ENCODE measurements around the gene PACRG.

PACRG gene

DNA sequence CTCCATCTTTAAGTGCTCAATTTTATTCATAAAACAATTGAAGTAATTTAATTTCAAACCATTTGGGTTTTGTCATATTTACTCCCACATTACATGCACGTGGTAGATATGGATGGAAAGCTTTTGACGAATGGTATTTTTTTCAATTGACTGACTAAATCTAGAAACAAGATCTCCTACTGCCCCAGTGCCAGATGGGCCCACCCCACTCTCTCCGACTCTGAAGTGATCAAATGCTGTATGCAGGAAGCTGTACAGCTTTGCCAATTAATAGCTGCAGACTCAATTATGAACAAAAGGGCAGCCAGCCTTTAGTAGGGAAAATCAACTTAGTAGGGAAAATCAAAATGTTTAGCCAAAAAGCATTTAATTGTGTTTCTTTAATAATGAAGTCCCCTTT lies 46.2 kb downstream of the PACRG start:
- DNase-seq (ENCODE audit: low spot score) = no peak

DNA sequence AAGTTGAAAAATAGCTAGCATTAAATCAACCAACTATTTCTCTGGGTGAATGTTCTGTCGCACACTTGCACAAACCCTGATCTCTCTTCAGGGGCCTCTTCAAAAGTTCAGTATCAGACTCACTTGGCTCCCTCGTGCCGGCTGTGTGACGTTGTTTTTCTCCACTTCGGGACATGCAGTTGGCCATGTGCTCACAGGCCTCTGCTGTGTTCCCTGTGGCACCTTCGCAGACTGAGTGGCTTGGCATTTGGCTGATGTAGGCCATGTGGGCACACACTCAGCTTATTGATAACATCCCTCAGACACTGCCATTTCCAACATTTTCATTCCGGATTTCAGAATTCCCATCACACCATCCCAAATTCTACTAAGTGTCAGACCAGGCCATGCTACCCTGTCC lies 49.3 kb downstream of the PACRG start:
- H3K9me3 ChIP-seq (ENCODE audit: severe bottlenecking) = no peaks in the 10 kb centered on the region
- no peaks in the 10 kb centered on the region for H3K36me3 ChIP-seq (ENCODE audit: low read depth)
- H3K27me3 ChIP-seq (ENCODE audit: insufficient read depth, poor library complexity, severe bottlenecking) = no peaks in the 10 kb centered on the region
- TF ChIP-seq, protein P1, sequence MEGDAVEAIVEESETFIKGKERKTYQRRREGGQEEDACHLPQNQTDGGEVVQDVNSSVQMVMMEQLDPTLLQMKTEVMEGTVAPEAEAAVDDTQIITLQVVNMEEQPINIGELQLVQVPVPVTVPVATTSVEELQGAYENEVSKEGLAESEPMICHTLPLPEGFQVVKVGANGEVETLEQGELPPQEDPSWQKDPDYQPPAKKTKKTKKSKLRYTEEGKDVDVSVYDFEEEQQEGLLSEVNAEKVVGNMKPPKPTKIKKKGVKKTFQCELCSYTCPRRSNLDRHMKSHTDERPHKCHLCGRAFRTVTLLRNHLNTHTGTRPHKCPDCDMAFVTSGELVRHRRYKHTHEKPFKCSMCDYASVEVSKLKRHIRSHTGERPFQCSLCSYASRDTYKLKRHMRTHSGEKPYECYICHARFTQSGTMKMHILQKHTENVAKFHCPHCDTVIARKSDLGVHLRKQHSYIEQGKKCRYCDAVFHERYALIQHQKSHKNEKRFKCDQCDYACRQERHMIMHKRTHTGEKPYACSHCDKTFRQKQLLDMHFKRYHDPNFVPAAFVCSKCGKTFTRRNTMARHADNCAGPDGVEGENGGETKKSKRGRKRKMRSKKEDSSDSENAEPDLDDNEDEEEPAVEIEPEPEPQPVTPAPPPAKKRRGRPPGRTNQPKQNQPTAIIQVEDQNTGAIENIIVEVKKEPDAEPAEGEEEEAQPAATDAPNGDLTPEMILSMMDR (IDR thresholded peaks at IDR 0.05; ENCODE audit: poor library complexity, severe bottlenecking) = no peak
- H3K27ac ChIP-seq (ENCODE audit: poor library complexity, severe bottlenecking) = no peak overlapping the region
- DNase-seq (ENCODE audit: low spot score) (no peak), ATAC-seq (ENCODE audit: low read depth) (no peak)
- no peak overlapping the region for H3K4me3 ChIP-seq (ENCODE audit: severe bottlenecking)
- H3K4me1 ChIP-seq (ENCODE audit: insufficient read depth, poor library complexity, severe bottlenecking) = no peaks in the 10 kb centered on the region

More for the DNA sequence above, 46.2 kb downstream of the PACRG start:
- no peaks in the 10 kb centered on the region for H3K4me1 ChIP-seq (ENCODE audit: insufficient read depth, poor library complexity, severe bottlenecking)
- TF ChIP-seq, protein P1 (IDR thresholded peaks at IDR 0.05; ENCODE audit: poor library complexity, severe bottlenecking) = no peak
- H3K27ac ChIP-seq (ENCODE audit: poor library complexity, severe bottlenecking) = no peak overlapping the region
- ATAC-seq (ENCODE audit: low read depth) = no peak
- H3K4me3 ChIP-seq (ENCODE audit: severe bottlenecking) = no peak overlapping the region
- no peaks in the 10 kb centered on the region for H3K36me3 ChIP-seq (ENCODE audit: low read depth)
- no peaks in the 10 kb centered on the region for H3K9me3 ChIP-seq (ENCODE audit: severe bottlenecking)
- no peaks in the 10 kb centered on the region for H3K27me3 ChIP-seq (ENCODE audit: insufficient read depth, poor library complexity, severe bottlenecking)

DNA sequence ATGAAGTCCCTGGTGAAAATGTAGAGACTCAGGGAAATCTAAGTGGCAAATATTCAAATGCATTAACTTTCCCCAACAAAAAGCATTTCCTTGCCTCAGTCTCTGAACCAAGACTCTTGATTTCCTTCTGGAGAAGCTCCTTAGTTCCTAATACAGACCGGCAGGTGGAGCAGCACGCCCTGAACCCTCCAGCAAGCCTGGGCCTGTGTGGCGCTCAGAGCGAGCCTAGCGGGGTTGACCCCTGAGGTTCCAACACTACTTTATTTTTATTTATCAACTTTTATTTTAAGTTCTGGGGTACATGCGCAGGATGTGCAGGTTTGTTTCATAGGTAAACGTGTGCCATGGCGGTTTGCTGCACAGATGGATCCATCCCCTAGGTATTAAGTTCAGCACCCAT lies 50.8 kb downstream of the PACRG start:
- Histone ChIP-seq H3K36me3 (ENCODE audit: low read depth) (no peaks in the 10 kb centered on the region), H3K9me3 (ENCODE audit: severe bottlenecking) (no peaks in the 10 kb centered on the region), H3K27me3 (ENCODE audit: insufficient read depth, poor library complexity, severe bottlenecking) (no peaks in the 10 kb centered on the region), H3K4me1 (ENCODE audit: insufficient read depth, poor library complexity, severe bottlenecking) (no peaks in the 10 kb centered on the region), H3K27ac (ENCODE audit: poor library complexity, severe bottlenecking) (no peak overlapping the region), H3K4me3 (ENCODE audit: severe bottlenecking) (no peak overlapping the region)
- no peak for DNase-seq (ENCODE audit: low spot score)
- no peak for ATAC-seq (ENCODE audit: low read depth)
- TF ChIP-seq, protein P1 (IDR thresholded peaks at IDR 0.05; ENCODE audit: poor library complexity, severe bottlenecking) = no peak

DNA sequence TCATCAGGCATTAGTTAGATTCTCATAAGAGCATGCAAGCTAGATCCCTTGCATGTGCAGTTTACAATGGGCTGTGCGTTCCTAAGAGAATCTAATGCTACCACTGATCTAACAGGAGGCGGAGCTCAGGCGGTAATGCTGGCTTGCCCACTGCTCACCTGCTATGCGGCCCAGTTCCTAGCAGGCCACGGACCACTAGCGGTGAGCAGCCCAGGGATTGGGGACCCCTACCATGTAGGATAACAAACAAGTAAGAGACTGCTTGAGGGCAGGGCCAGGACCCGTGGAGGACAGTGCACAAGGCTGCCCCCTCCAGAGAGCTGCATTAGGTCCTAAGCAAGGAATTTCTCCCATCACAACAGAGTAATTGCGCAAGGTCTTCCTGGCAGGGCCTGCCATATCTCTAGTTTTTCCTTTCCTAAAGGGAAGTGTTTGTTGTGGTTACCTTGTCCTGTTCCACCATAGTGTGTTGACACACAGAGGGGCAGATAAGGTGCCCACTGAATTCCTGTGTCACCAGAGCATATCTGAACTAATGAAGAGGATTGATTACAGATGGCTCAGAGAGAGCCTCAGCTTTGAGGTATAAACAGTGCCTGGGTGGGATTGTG lies 58.0 kb downstream of the PACRG start:
- H3K9me3 ChIP-seq (ENCODE audit: severe bottlenecking) = no peaks in the 10 kb centered on the region
- DNase-seq (ENCODE audit: low spot score) (no peak), ATAC-seq (ENCODE audit: low read depth) (no peak)
- H3K27ac ChIP-seq (ENCODE audit: poor library complexity, severe bottlenecking) = no peak overlapping the region
- no peak overlapping the region for H3K4me3 ChIP-seq (ENCODE audit: severe bottlenecking)
- H3K27me3 ChIP-seq (ENCODE audit: insufficient read depth, poor library complexity, severe bottlenecking) = peaks cover 3% of the 10 kb centered on the region
- TF ChIP-seq, protein P1 (IDR thresholded peaks at IDR 0.05; ENCODE audit: poor library complexity, severe bottlenecking) = no peak
- no peaks in the 10 kb centered on the region for H3K36me3 ChIP-seq (ENCODE audit: low read depth)
- no peaks in the 10 kb centered on the region for H3K4me1 ChIP-seq (ENCODE audit: insufficient read depth, poor library complexity, severe bottlenecking)

DNA sequence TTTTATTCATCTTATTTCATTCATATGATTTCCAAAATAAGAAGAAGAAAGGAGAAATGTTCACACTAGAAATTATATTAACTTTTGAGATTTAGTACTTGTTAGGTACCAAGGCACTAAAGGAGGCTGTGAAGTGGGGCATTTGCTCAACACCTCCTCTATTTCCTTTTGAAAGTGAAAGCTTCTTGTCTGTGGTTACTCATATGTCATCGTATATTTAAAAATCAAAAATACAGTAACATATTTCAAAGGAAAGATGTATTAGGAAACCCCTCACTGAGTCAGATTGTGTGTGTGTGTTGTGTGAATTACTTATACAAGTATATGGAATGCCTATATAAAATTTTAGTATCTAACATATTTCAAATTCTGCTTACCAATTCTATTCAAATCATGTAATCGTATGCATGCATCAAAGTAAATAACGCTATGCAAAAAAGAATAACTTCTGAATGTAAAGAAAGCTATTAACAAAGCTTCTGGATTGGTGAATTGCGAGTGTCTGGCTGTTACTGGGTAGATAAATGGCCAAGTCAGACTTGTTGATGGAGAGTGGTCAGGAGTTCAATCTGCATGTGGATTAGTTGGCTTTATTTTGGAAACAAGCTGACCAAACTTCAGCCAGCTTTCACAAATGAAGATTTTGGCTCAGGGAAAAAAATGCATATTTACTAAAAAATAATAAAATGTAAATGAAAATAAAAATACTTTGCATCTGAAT lies 70.9 kb downstream of the PACRG start:
- Histone ChIP-seq H3K4me3 (ENCODE audit: severe bottlenecking) (no peak overlapping the region), H3K4me1 (ENCODE audit: insufficient read depth, poor library complexity, severe bottlenecking) (no peaks in the 10 kb centered on the region), H3K27ac (ENCODE audit: poor library complexity, severe bottlenecking) (no peak overlapping the region), H3K27me3 (ENCODE audit: insufficient read depth, poor library complexity, severe bottlenecking) (no peaks in the 10 kb centered on the region), H3K36me3 (ENCODE audit: low read depth) (no peaks in the 10 kb centered on the region), H3K9me3 (ENCODE audit: severe bottlenecking) (no peaks in the 10 kb centered on the region)
- no peak for ATAC-seq (ENCODE audit: low read depth)
- no peak for DNase-seq (ENCODE audit: low spot score)
- TF ChIP-seq, protein P1 (IDR thresholded peaks at IDR 0.05; ENCODE audit: poor library complexity, severe bottlenecking) = no peak
